T-cell (primary cell): ENCODE data around the gene C1orf141. TPM values are rescaled to one million over a fixed set of nuclear protein-coding genes. Genes with fewer than 3 reads are reported as not detected.

Source experiments
- ATAC-seq, 4 experiments: fragments of 200-7000 bp in 3 of 4; fragments of 150-1000 bp in 1 of 4; cut with Tn5 transposase; replicated peaks in 1 of 4; 1 replicate in 3 of 4; 2 replicates in 1 of 4; pipeline ENCODE4 v1.10.0; 2021; ENCODE audit warnings: moderate library complexity in 3 of 4, mild to moderate bottlenecking in 2 of 4, moderate number of reproducible peaks in 1 of 4
- CTCF ChIA-PET, 2 donors: fragments of 300-600 bp; sonication (Branson Sonifier 250); formaldehyde crosslinking; loops; one replicate each; lab custom pipeline; 2022; ENCODE audit warnings: antibody characterized with exemption in 2 of 2; lab: Charles Lee
- POLR2A ChIA-PET, 2 donors: fragments of 300-600 bp; sonication (Branson Sonifier 250); formaldehyde crosslinking; loops; one replicate each; lab custom pipeline; 2022; ENCODE audit warnings: antibody characterized with exemption in 2 of 2; lab: Charles Lee
- DNase-seq, 35 experiments: peaks; one replicate each; pipeline versions ENCODE4 v3.0.0 to v3.0.0-alpha.2; 2013 to 2023
- H3K27ac ChIP-seq: one replicate; pipeline ENCODE4 v1.5.1; 2013; ENCODE audit warnings: low read length
- H3K27me3 ChIP-seq, 2 experiments: replicated peaks in 1 of 2; 1 replicate in 1 of 2; 2 replicates in 1 of 2; pipeline versions ENCODE4 v1.6.1 to v1.7.0; 2013; ENCODE audit warnings: low read length in 1 of 2, mixed read lengths in 1 of 2; ENCODE audit not compliant: control insufficient read depth in 2 of 2, insufficient read depth in 2 of 2; ENCODE audit errors: extremely low read depth in 1 of 2
- H3K36me3 ChIP-seq, 2 donors: 1 replicate in 1 of 2; 2 replicates in 1 of 2; pipeline versions ENCODE4 v1.6.1 to v1.7.0; 2013; ENCODE audit warnings: low read length in 1 of 2; ENCODE audit not compliant: control insufficient read depth in 2 of 2, insufficient read depth in 1 of 2; ENCODE audit errors: extremely low read depth in 1 of 2
- H3K4me1 ChIP-seq, 2 experiments: 1 replicate in 1 of 2; 2 replicates in 1 of 2; pipeline versions ENCODE4 v1.6.1 to v1.7.0; 2013; ENCODE audit warnings: low read length in 2 of 2, mixed read lengths in 1 of 2; ENCODE audit not compliant: insufficient read depth in 2 of 2, control insufficient read depth in 1 of 2; ENCODE audit errors: extremely low read depth in 1 of 2
- H3K4me3 ChIP-seq, 2 donors: 1 replicate in 1 of 2; 2 replicates in 1 of 2; pipeline versions ENCODE4 v1.5.1 to v1.7.0; 2013; ENCODE audit warnings: mild to moderate bottlenecking in 2 of 2, low read length in 1 of 2, moderate library complexity in 1 of 2; ENCODE audit not compliant: control insufficient read depth in 1 of 2; ENCODE audit errors: extremely low read depth in 1 of 2
- H3K9me3 ChIP-seq: 2 replicates; pipeline ENCODE4 v1.7.0; 2013
- H3K27ac Mint-ChIP-seq, 2 donors: one replicate each; pipeline ENCODE4 v1.8.0; 2020 to 2021; ENCODE audit warnings: mild to moderate bottlenecking in 2 of 2, mixed read lengths in 2 of 2
- H3K27me3 Mint-ChIP-seq, 2 donors: one replicate each; pipeline ENCODE4 v1.8.0; 2021 to 2022; ENCODE audit warnings: mixed read lengths in 2 of 2
- H3K36me3 Mint-ChIP-seq: one replicate; pipeline ENCODE4 v1.8.0; 2021; ENCODE audit warnings: mixed read lengths
- H3K4me1 Mint-ChIP-seq, 3 donors: one replicate each; pipeline ENCODE4 v1.8.0; 2020 to 2022; ENCODE audit warnings: mixed read lengths in 3 of 3, mild to moderate bottlenecking in 1 of 3
- H3K4me3 Mint-ChIP-seq, 3 donors: one replicate each; pipeline ENCODE4 v1.8.0; 2020 to 2022; ENCODE audit warnings: mild to moderate bottlenecking in 3 of 3, mixed read lengths in 3 of 3, moderate library complexity in 3 of 3
- H3K9me3 Mint-ChIP-seq, 3 donors: one replicate each; pipeline ENCODE4 v1.8.0; 2020 to 2022; ENCODE audit warnings: mixed read lengths in 3 of 3
- WGBS: methylation state at CpG from one replicate; pipeline ENCODE4 v1.1.5; 2013; ENCODE audit warnings: missing lambda C conversion rate; ENCODE audit not compliant: insufficient coverage; 5-methylcytosine and 5-hydroxymethylcytosine counted together
- total RNA-seq, 35 experiments: library from RNA in 6 of 35; stranded (reverse) in 6 of 35; fragments of 120-200 nt in 1 of 35; gene quantifications; one replicate each; pipeline versions ENCODE4 v1.2.1 to v1.2.4 and lab custom pipeline; 2013 to 2026

The C1orf141 gene
- total RNA-seq, 5 donors from 2014 or later (not counting 1 experiment from before 2014, with no cell fraction given): not detected

DNA sequence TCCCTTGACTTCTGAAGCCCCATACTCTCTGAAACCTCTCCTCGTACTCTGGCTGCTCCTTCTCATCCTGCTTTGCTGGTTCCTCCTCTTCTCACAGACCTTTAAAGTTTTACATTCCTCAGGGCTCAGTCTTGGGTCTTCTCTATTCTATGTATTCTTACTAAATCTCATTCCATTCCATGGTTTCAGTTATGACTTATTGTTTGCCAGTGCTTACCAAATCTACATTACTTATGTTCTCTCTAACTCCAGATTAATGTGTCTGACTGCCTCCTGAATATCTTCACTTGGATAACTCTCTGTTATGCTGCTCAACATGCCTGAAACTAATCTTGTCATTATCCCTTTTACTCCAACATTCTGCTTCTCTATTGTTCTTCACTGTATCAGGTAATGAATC is 75.4 kb downstream of the C1orf141 start:
- no peaks in the 10 kb centered on the region for H3K9me3 Mint-ChIP-seq
- peaks cover 0 to 3% of the 10 kb centered on the region in 2 experiments for H3K27me3 ChIP-seq
- ChIA-PET POLR2A (interaction anchor here in 1 of 2 donors (0.6 kb wide), 2 partner anchors 45 to 373 kb away, joined by 3 read pairs; no protein-coding TSS in a partner anchor), CTCF (interaction anchor here in 1 of 2 donors (0.6 kb wide), 1 partner anchor 218 kb away, joined by 9 read pairs; no protein-coding TSS in a partner anchor)
- no peaks in the 10 kb centered on the region for H3K36me3 Mint-ChIP-seq
- H3K27me3 Mint-ChIP-seq: peaks cover 4 to 14% of the 10 kb centered on the region in 2 donors
- H3K4me1 Mint-ChIP-seq: peaks cover 4 to 7% (median 4%) of the 10 kb centered on the region in 3 donors
- no peak overlapping the region for H3K4me3 ChIP-seq
- peaks cover 0 to 4% of the 10 kb centered on the region in 2 experiments for H3K4me1 ChIP-seq
- DNase-seq: no peak
- H3K27ac Mint-ChIP-seq: no peak overlapping the region
- no peak overlapping the region for H3K27ac ChIP-seq
- H3K9me3 ChIP-seq: no peaks in the 10 kb centered on the region
- H3K36me3 ChIP-seq: no peaks in the 10 kb centered on the region
- WGBS: 88% methylated on average over 1 of the region's 1 CpG
- no peak for ATAC-seq
- H3K4me3 Mint-ChIP-seq: no peak overlapping the region

- no peaks in the 10 kb centered on the region for H3K27me3 ChIP-seq
- ATAC-seq (no peak), DNase-seq (no peak)
- peaks cover 4 to 9% of the 10 kb centered on the region in 2 donors for H3K27me3 Mint-ChIP-seq
- H3K4me3 ChIP-seq: no peak overlapping the region
- WGBS: 80% methylated on average over 2 of the region's 3 CpGs
- H3K9me3 Mint-ChIP-seq: no peaks in the 10 kb centered on the region
- H3K27ac Mint-ChIP-seq: no peak overlapping the region
- no peaks in the 10 kb centered on the region for H3K9me3 ChIP-seq
- H3K4me1 Mint-ChIP-seq: peaks cover 4 to 8% (median 6%) of the 10 kb centered on the region in 3 donors
- no peaks in the 10 kb centered on the region for H3K36me3 Mint-ChIP-seq
- no peak overlapping the region for H3K4me3 Mint-ChIP-seq
- POLR2A ChIA-PET: interaction anchor here in 1 of 2 donors (0.6 kb wide), 1 partner anchor 374 kb away, joined by 3 read pairs; no protein-coding TSS in a partner anchor
- no peaks in the 10 kb centered on the region for H3K36me3 ChIP-seq
- H3K4me1 ChIP-seq: peaks cover 0 to 8% of the 10 kb centered on the region in 2 experiments
- CTCF ChIA-PET: interaction anchor here in 1 of 2 donors (0.5 to 0.6 kb wide), 2 partner anchors 8 to 218 kb away, joined by 3 to 9 read pairs; no protein-coding TSS in a partner anchor
- H3K27ac ChIP-seq: no peak overlapping the region
Observed at GRCh38 chr1:67058761-67059160, 76.0 kb downstream of the C1orf141 start.

DNA sequence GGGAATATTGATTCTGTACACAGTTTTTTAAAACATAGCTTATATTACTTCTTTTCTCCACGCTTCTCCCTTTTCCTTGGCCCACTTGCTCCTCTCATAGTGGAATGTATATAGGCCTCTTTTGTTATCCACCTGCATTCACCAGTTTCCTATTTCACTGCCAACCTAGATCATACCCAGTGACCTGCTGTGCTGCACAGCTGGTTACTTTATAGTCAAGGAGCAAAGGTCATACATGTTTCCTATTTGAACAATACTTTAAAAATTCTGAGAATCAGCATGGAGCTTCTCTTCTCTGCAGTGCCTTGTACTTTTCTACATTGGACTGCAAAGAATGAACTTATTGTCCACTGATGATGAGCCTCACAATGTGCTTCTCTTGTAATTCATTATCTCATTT is 76.5 kb downstream of the C1orf141 start:
- no peaks in the 10 kb centered on the region for H3K36me3 ChIP-seq
- H3K4me3 ChIP-seq: no peak overlapping the region
- Mint-ChIP-seq H3K27me3 (peaks cover 4 to 9% of the 10 kb centered on the region in 2 donors), H3K4me3 (no peak overlapping the region), H3K27ac (no peak overlapping the region), H3K36me3 (no peaks in the 10 kb centered on the region), H3K4me1 (peaks cover 4 to 8% (median 6%) of the 10 kb centered on the region in 3 donors), H3K9me3 (no peaks in the 10 kb centered on the region)
- no peak for DNase-seq
- peaks cover 0 to 8% of the 10 kb centered on the region in 2 experiments for H3K4me1 ChIP-seq
- no CpG with 5 or more reads among the region's 1 CpG for whole genome bisulfite sequencing
- no peak overlapping the region for H3K27ac ChIP-seq
- no peaks in the 10 kb centered on the region for H3K27me3 ChIP-seq
- ChIA-PET CTCF (no interaction called here), POLR2A (no interaction called here)
- ATAC-seq: no peak
- no peaks in the 10 kb centered on the region for H3K9me3 ChIP-seq

DNA sequence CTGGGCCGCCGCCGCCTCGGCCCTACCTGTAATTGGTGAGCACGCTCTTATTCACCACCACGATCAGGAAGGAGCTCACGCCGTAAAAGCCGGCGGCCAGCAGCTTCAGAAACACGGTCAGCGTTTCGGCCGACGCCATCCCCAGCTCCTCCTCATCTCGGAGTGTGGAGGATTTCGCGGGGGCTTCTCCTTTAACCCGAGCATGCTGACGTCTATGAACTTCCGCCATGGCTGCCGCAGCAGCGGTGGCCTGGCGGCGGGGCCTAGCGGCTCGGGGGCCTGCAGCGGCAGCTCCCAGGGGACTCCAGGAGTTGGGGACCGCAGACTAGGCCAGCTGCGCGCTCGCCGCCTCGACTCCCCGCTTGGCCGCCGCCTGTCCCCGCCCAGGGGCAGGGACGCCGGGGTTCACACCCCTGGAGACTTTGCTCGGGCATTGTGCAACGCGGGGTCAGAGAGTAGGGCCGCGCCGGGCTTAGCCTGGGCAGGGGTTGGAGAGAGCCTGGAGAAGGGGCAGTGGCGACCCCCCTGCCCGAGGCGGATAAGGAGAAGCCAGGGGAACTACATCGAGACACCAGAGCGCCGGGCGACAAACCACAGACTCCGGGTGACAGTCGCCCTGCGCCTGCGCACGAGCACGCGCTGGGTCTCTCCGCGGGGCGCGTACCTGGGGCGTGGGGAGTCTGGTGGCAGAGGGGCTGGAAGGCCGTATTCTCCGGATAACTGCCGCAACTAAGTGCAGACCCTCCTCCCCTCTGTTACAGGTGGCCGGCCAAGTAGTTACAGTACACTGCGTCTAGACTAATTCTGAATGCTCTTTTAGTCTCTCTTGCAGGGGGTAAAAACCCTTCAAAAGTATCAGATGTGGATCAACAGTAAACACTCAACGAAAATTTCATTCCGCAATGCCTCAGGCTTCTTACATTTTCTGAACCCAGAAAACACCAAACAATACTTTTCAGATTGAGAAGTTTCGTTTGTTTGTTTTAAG is 80.7 kb downstream of the C1orf141 start, which contains the start of gene SLC35D1:
SLC35D1 (minus strand) TSS at position 364 of the 988 bp plus-strand sequence; CDS start at position 229, 135 bp downstream.
- POLR2A ChIA-PET: interaction anchor here (0.5 to 1.5 kb wide), 6 partner anchors 36 to 750 kb away, joined by 3 read pairs; partner anchors contain the start of genes DNAI4 (in 1 of the 2) and MIER1 (in 1 of the 2)
- WGBS: 0% methylated on average over 68 of the region's 73 CpGs
- Histone ChIP-seq H3K27ac (peak within 1 kb of the TSS; percentile 97), H3K9me3 (no peaks in the 10 kb centered on the region), H3K4me3 (peak within 1 kb of the TSS; percentile 88 to 92), H3K36me3 (peaks cover 0 to 5% of the 10 kb centered on the region in 2 donors), H3K27me3 (no peaks in the 10 kb centered on the region), H3K4me1 (peaks cover 10 to 11% of the 10 kb centered on the region in 2 experiments)
- Mint-ChIP-seq H3K27ac (peak within 1 kb of the TSS; percentile 92 to 96), H3K4me3 (peak within 1 kb of the TSS; percentile 87 to 93 (median 89)), H3K9me3 (no peaks in the 10 kb centered on the region), H3K4me1 (peaks cover 30 to 34% (median 30%) of the 10 kb centered on the region in 3 donors), H3K27me3 (no peaks in the 10 kb centered on the region), H3K36me3 (peaks cover 12% of the 10 kb centered on the region)
- DNase-seq (peak; percentile 50 to 80 (median 70)), ATAC-seq (peak; percentile 79 to 85 (median 84))
- CTCF ChIA-PET: interaction anchor here (0.6 to 1.3 kb wide), 7 partner anchors 58 to 289 kb away, joined by 3 to 9 read pairs (median 4); no protein-coding TSS in a partner anchor

- peak overlapping the region; percentile 87 to 93 (median 89) for H3K4me3 Mint-ChIP-seq
- DNase-seq: peak in 14 of 35 experiments; percentile 8 to 52 (median 28)
- CTCF ChIA-PET: interaction anchor here (0.6 to 1.2 kb wide), 6 partner anchors 58 to 208 kb away, joined by 3 to 9 read pairs (median 4); no protein-coding TSS in a partner anchor
- no peaks in the 10 kb centered on the region for H3K27me3 ChIP-seq
- H3K36me3 ChIP-seq: peaks cover 0 to 10% of the 10 kb centered on the region in 2 donors
- H3K9me3 ChIP-seq: no peaks in the 10 kb centered on the region
- H3K4me1 ChIP-seq: peaks cover 10 to 11% of the 10 kb centered on the region in 2 experiments
- H3K4me1 Mint-ChIP-seq: peaks cover 30 to 34% (median 30%) of the 10 kb centered on the region in 3 donors
- peak overlapping the region; percentile 97 for H3K27ac ChIP-seq
- ATAC-seq: peak; percentile 40 to 51 (median 48)
- peak overlapping the region; percentile 92 to 96 for H3K27ac Mint-ChIP-seq
- no peaks in the 10 kb centered on the region for H3K27me3 Mint-ChIP-seq
- H3K4me3 ChIP-seq: peak overlapping the region; percentile 88 to 92
- H3K9me3 Mint-ChIP-seq: no peaks in the 10 kb centered on the region
- POLR2A ChIA-PET: interaction anchor here (0.5 to 1.5 kb wide), 6 partner anchors 35 to 375 kb away, joined by 3 read pairs; partner anchors contain the start of genes DNAI4 (in 1 of the 2) and MIER1 (in 1 of the 2)
- WGBS: under 1% methylated on average over 34 of the region's 34 CpGs
- H3K36me3 Mint-ChIP-seq: peaks cover 17% of the 10 kb centered on the region
Observed at GRCh38 chr1:67053535-67053784, 81.3 kb downstream of the C1orf141 start.
